Body of pancreas (tissue), 4 donors: ENCODE data around the gene GFI1.

Source experiments
- POLR2A ChIP-seq, 3 donors: fragments of 450-650 bp; IDR thresholded peaks; one replicate each; pipeline ENCODE4 v1.6.1; 2016; ENCODE audit warnings: antibody characterized with exemption in 3 of 3, mild to moderate bottlenecking in 2 of 3
- TF ChIP-seq, protein P1 (sequence below), 7 experiments: fragments of 450-650 bp in 4 of 7; fragments of 200-600 bp in 3 of 7; sonication (generic) in 3 of 7; IDR thresholded peaks; one replicate each; pipeline ENCODE4 v1.5.1; 2016 to 2019; ENCODE audit warnings: antibody characterized with exemption in 7 of 7

DNA sequence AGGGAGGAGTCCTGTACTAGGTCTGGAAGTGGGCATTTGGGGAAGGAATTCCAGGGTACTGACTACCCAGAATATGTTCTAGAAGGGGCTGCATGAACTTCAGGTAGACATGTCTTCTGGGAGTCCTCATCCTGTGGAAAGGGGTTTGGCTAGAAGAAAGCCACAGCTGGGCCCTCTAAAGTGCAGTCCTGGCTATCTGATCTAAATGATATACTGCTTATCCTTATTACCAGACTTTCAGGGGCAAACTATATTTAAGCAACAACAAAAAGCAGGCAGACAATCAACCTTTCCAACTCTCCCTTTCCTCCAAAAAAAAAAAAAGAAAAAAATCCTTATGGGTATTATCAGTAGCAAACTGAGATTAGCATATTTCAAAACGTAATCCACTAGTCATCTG is 29.8 kb upstream of the GFI1 start:
- TF ChIP-seq, protein P1, sequence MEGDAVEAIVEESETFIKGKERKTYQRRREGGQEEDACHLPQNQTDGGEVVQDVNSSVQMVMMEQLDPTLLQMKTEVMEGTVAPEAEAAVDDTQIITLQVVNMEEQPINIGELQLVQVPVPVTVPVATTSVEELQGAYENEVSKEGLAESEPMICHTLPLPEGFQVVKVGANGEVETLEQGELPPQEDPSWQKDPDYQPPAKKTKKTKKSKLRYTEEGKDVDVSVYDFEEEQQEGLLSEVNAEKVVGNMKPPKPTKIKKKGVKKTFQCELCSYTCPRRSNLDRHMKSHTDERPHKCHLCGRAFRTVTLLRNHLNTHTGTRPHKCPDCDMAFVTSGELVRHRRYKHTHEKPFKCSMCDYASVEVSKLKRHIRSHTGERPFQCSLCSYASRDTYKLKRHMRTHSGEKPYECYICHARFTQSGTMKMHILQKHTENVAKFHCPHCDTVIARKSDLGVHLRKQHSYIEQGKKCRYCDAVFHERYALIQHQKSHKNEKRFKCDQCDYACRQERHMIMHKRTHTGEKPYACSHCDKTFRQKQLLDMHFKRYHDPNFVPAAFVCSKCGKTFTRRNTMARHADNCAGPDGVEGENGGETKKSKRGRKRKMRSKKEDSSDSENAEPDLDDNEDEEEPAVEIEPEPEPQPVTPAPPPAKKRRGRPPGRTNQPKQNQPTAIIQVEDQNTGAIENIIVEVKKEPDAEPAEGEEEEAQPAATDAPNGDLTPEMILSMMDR (IDR thresholded peaks at IDR 0.05), result no peak
- TF ChIP-seq POLR2A (IDR thresholded peaks at IDR 0.05), result no peak
